ENCODE measurements around the gene TMUB1. TPM values are rescaled to one million over a fixed set of nuclear protein-coding genes. Genes with fewer than 3 reads are reported as not detected.
"Not testable (repeated sequence)": the region's sequence is repeated elsewhere in the genome, so short reads cannot be mapped to it uniquely, and the experiment has no call there.

Gene TMUB1
- total RNA-seq, 1 experiment from 2014 or later: 44.2 TPM

GRCh38 chr7:151053751-151054150, 29.5 kb downstream of the TMUB1 start:
- Histone ChIP-seq H3K4me3 (no peak overlapping the region), H3K4me1 (peaks cover 11% of the 10 kb centered on the region; the same call in 1 of the 2 replicates), H3K27me3 (no peaks in the 10 kb centered on the region), H3K27ac (no peak overlapping the region), H3K36me3 (no peaks in the 10 kb centered on the region), H3K9me3 (replicated peaks) (no peaks in the 10 kb centered on the region)
- DNase-seq: no peak

GRCh38 chr7:151053096-151053495, 30.2 kb downstream of the TMUB1 start:
- Histone ChIP-seq H3K27me3 (no peaks in the 10 kb centered on the region), H3K36me3 (no peaks in the 10 kb centered on the region), H3K27ac (no peak overlapping the region), H3K9me3 (replicated peaks) (no peaks in the 10 kb centered on the region), H3K4me1 (peaks cover 18% of the 10 kb centered on the region), H3K4me3 (no peak overlapping the region)
- no peak for DNase-seq

GRCh38 chr7:151051108-151051507, 32.2 kb downstream of the TMUB1 start:
- Histone ChIP-seq H3K9me3 (replicated peaks) (no peaks in the 10 kb centered on the region), H3K4me1 (peaks cover 36% of the 10 kb centered on the region), H3K27me3 (no peaks in the 10 kb centered on the region), H3K36me3 (no peaks in the 10 kb centered on the region), H3K27ac (no peak overlapping the region), H3K4me3 (no peak overlapping the region)
- no peak for DNase-seq

GRCh38 chr7:151048911-151049463, 34.3 kb downstream of the TMUB1 start:
- DNase-seq: no peak
- Histone ChIP-seq H3K27me3 (no peaks in the 10 kb centered on the region), H3K36me3 (no peaks in the 10 kb centered on the region), H3K9me3 (replicated peaks) (no peaks in the 10 kb centered on the region), H3K4me3 (0 out of 2 replicates have a peak overlapping the region, but pooled peaks have one; percentile 6), H3K4me1 (peaks cover 51% of the 10 kb centered on the region), H3K27ac (peak overlapping the region; percentile 10; the same call in 1 of the 2 replicates)

- H3K4me3 ChIP-seq: peak within 1 kb of the TSS; percentile 6; the same call in 1 of the 2 replicates
- peak; percentile 81 to 87 for DNase-seq
- H3K9me3 ChIP-seq (replicated peaks): no peaks in the 10 kb centered on the region
- H3K27me3 ChIP-seq: no peaks in the 10 kb centered on the region
- peak within 1 kb of the TSS; percentile 10; the same call in 1 of the 2 replicates for H3K27ac ChIP-seq
- no peaks in the 10 kb centered on the region for H3K36me3 ChIP-seq
- peaks cover 51% of the 10 kb centered on the region for H3K4me1 ChIP-seq
Observed at GRCh38 chr7:151047976-151048815, 35.1 kb downstream of the TMUB1 start, which contains the start of gene ASIC3. Gene ASIC3, plus strand, starts transcription at chr7:151048531. Its CDS starts 355 bp downstream, at chr7:151048886.

- Histone ChIP-seq H3K27ac (peak overlapping the region; percentile 5; the same call in 1 of the 2 replicates), H3K9me3 (replicated peaks) (no peaks in the 10 kb centered on the region), H3K36me3 (no peaks in the 10 kb centered on the region), H3K4me1 (peaks cover 51% of the 10 kb centered on the region), H3K27me3 (no peaks in the 10 kb centered on the region), H3K4me3 (no peak overlapping the region)
- DNase-seq: peak; percentile 93 to 95
Observed at GRCh38 chr7:151046603-151047573, 36.4 kb downstream of the TMUB1 start.

- Histone ChIP-seq H3K9me3 (replicated peaks) (no peaks in the 10 kb centered on the region), H3K27ac (peak overlapping the region; percentile 32; the same call in 1 of the 2 replicates), H3K27me3 (no peaks in the 10 kb centered on the region), H3K4me3 (no peak overlapping the region), H3K36me3 (no peaks in the 10 kb centered on the region), H3K4me1 (peaks cover 53% of the 10 kb centered on the region)
- DNase-seq: no peak
Observed at GRCh38 chr7:151045967-151046366, 37.3 kb downstream of the TMUB1 start.

- H3K4me3 ChIP-seq: no peak overlapping the region
- DNase-seq: peak; percentile 74
- H3K4me1 ChIP-seq: peaks cover 60% of the 10 kb centered on the region
- no peaks in the 10 kb centered on the region for H3K36me3 ChIP-seq
- no peaks in the 10 kb centered on the region for H3K9me3 ChIP-seq (replicated peaks)
- peak overlapping the region; percentile 32 for H3K27ac ChIP-seq
- no peaks in the 10 kb centered on the region for H3K27me3 ChIP-seq
Observed at GRCh38 chr7:151045262-151045661, 38.0 kb downstream of the TMUB1 start.

- Histone ChIP-seq H3K9me3 (replicated peaks) (no peaks in the 10 kb centered on the region), H3K27me3 (no peaks in the 10 kb centered on the region), H3K4me3 (no peak overlapping the region), H3K27ac (no peak overlapping the region), H3K36me3 (no peaks in the 10 kb centered on the region), H3K4me1 (peaks cover 64% of the 10 kb centered on the region)
- no peak for DNase-seq
Observed at GRCh38 chr7:151043959-151044358, 39.3 kb downstream of the TMUB1 start.

GRCh38 chr7:151043449-151043848, 39.8 kb downstream of the TMUB1 start:
- H3K4me1 ChIP-seq: peaks cover 64% of the 10 kb centered on the region
- H3K27me3 ChIP-seq; H3K9me3 ChIP-seq (replicated peaks); H3K27ac ChIP-seq; DNase-seq; H3K36me3 ChIP-seq; H3K4me3 ChIP-seq: not testable (repeated sequence)

GRCh38 chr7:151040616-151041375, 42.5 kb downstream of the TMUB1 start:
- H3K36me3 ChIP-seq: no peaks in the 10 kb centered on the region
- no peaks in the 10 kb centered on the region for H3K9me3 ChIP-seq (replicated peaks)
- peak overlapping the region; percentile 72 for H3K27ac ChIP-seq
- H3K4me1 ChIP-seq: peaks cover 42% of the 10 kb centered on the region
- DNase-seq: no peak
- no peaks in the 10 kb centered on the region for H3K27me3 ChIP-seq
- no peak overlapping the region for H3K4me3 ChIP-seq

- peak overlapping the region; percentile 72 for H3K27ac ChIP-seq
- H3K4me3 ChIP-seq: no peak overlapping the region
- H3K27me3 ChIP-seq: no peaks in the 10 kb centered on the region
- H3K4me1 ChIP-seq: peaks cover 34% of the 10 kb centered on the region
- DNase-seq: peak; percentile 57 to 68
- no peaks in the 10 kb centered on the region for H3K9me3 ChIP-seq (replicated peaks)
- H3K36me3 ChIP-seq: no peaks in the 10 kb centered on the region
Observed at GRCh38 chr7:151039850-151040548, 43.3 kb downstream of the TMUB1 start.
